ENCODE results near the gene HYAL1.

Gene HYAL1

GRCh38 chr3:50336452-50337174 lies 33.2 kb upstream of the HYAL1 start:
- no peak for DNase-seq (ENCODE audit: insufficient read length, low spot score)
- no peak; the same call in 1 of the 2 replicates for TF ChIP-seq POLR2AphosphoS5 (IDR thresholded peaks at IDR 0.05; ENCODE audit: low read depth, low read length)
- no peak for TF ChIP-seq TAF1 (IDR thresholded peaks at IDR 0.05; ENCODE audit: low read depth, low read length)
- TF ChIP-seq POLR2A (IDR thresholded peaks at IDR 0.05; ENCODE audit: low read depth, low read length), result no peak
- no peak for TF ChIP-seq SPI1 (IDR thresholded peaks at IDR 0.05; ENCODE audit: low read depth, low read length)
- no peak for TF ChIP-seq POU2F2 (IDR thresholded peaks at IDR 0.05; ENCODE audit: low read depth, low read length)
- TF ChIP-seq PAX5 (IDR thresholded peaks at IDR 0.05; ENCODE audit: insufficient read depth, low read length, severe bottlenecking), result no peak
- peak; percentile 31 for FAIRE-seq

DNA sequence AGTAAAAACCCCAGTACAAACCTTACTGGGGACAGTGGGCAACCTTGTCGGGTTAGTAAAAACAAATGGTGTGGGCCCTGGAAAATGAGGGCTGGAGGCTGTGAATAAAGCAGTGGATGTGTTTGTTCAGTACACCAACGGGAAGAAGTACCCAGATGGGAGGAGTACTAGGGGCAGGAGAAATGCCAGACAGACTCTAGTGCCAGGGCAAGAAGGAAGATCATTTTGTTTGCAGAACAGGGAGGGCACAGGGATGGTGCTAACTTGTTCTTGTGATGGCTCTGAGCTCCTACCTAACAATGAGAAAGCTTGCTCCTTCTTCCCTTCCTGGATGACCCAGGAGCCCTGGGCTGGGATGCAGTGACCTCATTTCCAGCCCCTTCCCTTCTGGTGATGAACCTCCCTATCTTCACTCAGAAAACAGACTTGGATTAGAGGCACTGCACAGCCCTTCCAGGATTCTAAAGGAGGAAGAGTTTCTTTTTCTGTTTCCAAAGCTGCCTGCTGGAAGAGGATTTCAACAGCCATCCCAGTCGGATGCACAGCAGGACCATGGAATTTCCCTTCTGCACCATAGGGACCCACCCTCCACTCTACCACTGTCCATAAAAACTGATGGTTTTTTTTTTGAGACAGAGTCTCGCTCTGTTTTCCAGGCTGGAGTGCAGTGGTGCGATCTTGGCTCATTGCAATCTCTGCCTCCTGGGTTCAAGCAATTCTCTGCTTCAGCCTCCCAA lies 31.1 kb upstream of the HYAL1 start:
- DNase-seq (ENCODE audit: insufficient read length, low spot score) (no peak), FAIRE-seq (no peak)
- TF ChIP-seq TAF1 (IDR thresholded peaks at IDR 0.05; ENCODE audit: low read depth, low read length) (no peak), POLR2AphosphoS5 (IDR thresholded peaks at IDR 0.05; ENCODE audit: low read depth, low read length) (no peak), SPI1 (IDR thresholded peaks at IDR 0.05; ENCODE audit: low read depth, low read length) (no peak)

GRCh38 chr3:50333744-50334328 lies 30.5 kb upstream of the HYAL1 start:
- DNase-seq (ENCODE audit: insufficient read length, low spot score) (no peak), FAIRE-seq (no peak)
- TF ChIP-seq TAF1 (IDR thresholded peaks at IDR 0.05; ENCODE audit: low read depth, low read length), result no peak
- no peak for TF ChIP-seq POLR2AphosphoS5 (IDR thresholded peaks at IDR 0.05; ENCODE audit: low read depth, low read length)
- no peak for TF ChIP-seq POLR2A (IDR thresholded peaks at IDR 0.05; ENCODE audit: low read depth, low read length)
- TF ChIP-seq POU2F2 (IDR thresholded peaks at IDR 0.05; ENCODE audit: low read depth, low read length), result no peak
- no peak for TF ChIP-seq PAX5 (IDR thresholded peaks at IDR 0.05; ENCODE audit: insufficient read depth, low read length, severe bottlenecking)
- no peak for TF ChIP-seq SPI1 (IDR thresholded peaks at IDR 0.05; ENCODE audit: low read depth, low read length)

DNA sequence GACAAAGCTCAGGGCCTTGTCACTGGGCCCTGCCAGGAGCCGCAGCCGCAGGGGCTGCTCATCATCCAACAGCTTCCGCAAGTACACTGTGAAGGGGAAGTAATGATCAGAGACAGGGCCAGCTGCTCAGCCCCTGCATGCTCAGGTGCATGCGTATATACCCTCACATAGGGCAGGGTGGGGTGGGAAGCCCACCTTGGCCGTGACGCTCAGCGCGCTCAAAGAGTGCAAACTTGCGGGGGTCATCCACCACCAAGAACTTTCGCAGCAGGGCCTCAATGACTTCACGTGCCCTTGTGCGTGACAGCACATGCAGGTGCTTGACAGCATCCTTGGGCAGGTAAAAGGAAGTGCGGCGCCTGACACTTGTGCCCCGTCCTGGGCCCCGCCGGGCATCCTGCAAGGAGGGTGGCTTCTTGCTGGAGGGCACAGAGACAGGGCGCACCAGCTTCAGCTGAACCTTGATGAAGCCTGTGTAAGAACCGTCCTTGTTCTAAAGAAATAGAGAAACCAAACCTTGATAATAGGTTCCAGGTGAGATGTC lies 28.1 kb upstream of the HYAL1 start:
- FAIRE-seq (no peak), DNase-seq (ENCODE audit: insufficient read length, low spot score) (no peak)
- no peak for TF ChIP-seq POLR2AphosphoS5 (IDR thresholded peaks at IDR 0.05; ENCODE audit: low read depth, low read length)
- no peak for TF ChIP-seq TAF1 (IDR thresholded peaks at IDR 0.05; ENCODE audit: low read depth, low read length)
- no peak for TF ChIP-seq PAX5 (IDR thresholded peaks at IDR 0.05; ENCODE audit: insufficient read depth, low read length, severe bottlenecking)
- TF ChIP-seq SPI1 (IDR thresholded peaks at IDR 0.05; ENCODE audit: low read depth, low read length), result no peak
- no peak for TF ChIP-seq POLR2A (IDR thresholded peaks at IDR 0.05; ENCODE audit: low read depth, low read length)
- no peak for TF ChIP-seq POU2F2 (IDR thresholded peaks at IDR 0.05; ENCODE audit: low read depth, low read length)

- TF ChIP-seq SPI1 (IDR thresholded peaks at IDR 0.05; ENCODE audit: low read depth, low read length), result no peak
- no peak for TF ChIP-seq PAX5 (IDR thresholded peaks at IDR 0.05; ENCODE audit: insufficient read depth, low read length, severe bottlenecking)
- TF ChIP-seq POU2F2 (IDR thresholded peaks at IDR 0.05; ENCODE audit: low read depth, low read length), result no peak
- no peak for TF ChIP-seq TAF1 (IDR thresholded peaks at IDR 0.05; ENCODE audit: low read depth, low read length)
- TF ChIP-seq POLR2A (IDR thresholded peaks at IDR 0.05; ENCODE audit: low read depth, low read length), result no peak
- no peak for TF ChIP-seq POLR2AphosphoS5 (IDR thresholded peaks at IDR 0.05; ENCODE audit: low read depth, low read length)
- no peak for DNase-seq (ENCODE audit: insufficient read length, low spot score)
- no peak for FAIRE-seq
Measured at GRCh38 chr3:50330330-50330729, 27.0 kb upstream of the HYAL1 start.

DNA sequence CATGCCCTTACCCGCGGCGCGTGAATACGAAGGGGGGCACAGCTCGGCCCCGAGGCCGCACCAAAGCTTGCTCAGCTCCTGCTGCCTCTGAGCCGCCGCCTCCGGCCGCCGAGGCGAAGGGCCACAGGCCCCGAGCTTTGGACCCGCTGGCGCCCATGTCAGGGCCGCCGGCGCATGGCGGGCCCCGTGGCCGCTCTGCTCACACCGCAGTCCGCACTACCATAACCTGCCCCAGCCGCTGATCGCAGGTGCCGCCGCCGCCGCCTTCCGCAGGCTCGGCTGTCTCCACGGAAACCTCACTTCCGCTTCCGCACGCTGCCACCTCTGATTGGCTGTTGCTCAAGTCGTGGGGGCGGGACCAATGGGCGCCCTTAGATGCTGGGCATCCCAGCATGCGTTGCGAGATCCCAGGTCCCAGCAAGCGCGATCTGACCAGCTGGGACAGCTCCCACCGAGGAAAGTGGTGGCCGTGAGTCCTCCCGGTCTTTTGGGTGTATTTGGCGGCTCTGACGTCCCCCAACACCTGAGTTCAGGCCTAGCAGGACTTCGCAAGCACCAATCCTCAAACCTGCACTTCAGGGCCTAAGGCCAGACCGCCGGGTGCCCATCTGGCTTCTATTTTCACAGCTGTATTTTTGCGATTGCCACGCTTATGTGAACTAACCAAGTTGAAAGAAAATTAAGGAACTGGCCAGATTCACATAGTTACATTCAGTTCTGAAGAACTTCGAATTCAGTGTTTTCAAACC lies 24.7 kb upstream of the HYAL1 start, which contains the start of gene TUSC2:
Gene TUSC2, minus strand, starts transcription at position 281 of the 749 bp plus-strand sequence. Its CDS starts 124 bp downstream, at position 157.
- peak; percentile 99 for FAIRE-seq
- TF ChIP-seq PAX5 (IDR thresholded peaks at IDR 0.05; ENCODE audit: insufficient read depth, low read length, severe bottlenecking), result no peak
- TF ChIP-seq POLR2AphosphoS5 (IDR thresholded peaks at IDR 0.05; ENCODE audit: low read depth, low read length), result peak; percentile 82
- TF ChIP-seq SPI1 (IDR thresholded peaks at IDR 0.05; ENCODE audit: low read depth, low read length), result peak; percentile 75
- peak; percentile 50 for TF ChIP-seq POU2F2 (IDR thresholded peaks at IDR 0.05; ENCODE audit: low read depth, low read length)
- TF ChIP-seq POLR2A (IDR thresholded peaks at IDR 0.05; ENCODE audit: low read depth, low read length), result peak; percentile 84
- peak; percentile 83 for TF ChIP-seq TAF1 (IDR thresholded peaks at IDR 0.05; ENCODE audit: low read depth, low read length)

GRCh38 chr3:50327129-50327528 lies 23.8 kb upstream of the HYAL1 start:
- TF ChIP-seq POLR2A (IDR thresholded peaks at IDR 0.05; ENCODE audit: low read depth, low read length) (no peak), SPI1 (IDR thresholded peaks at IDR 0.05; ENCODE audit: low read depth, low read length) (no peak), POU2F2 (IDR thresholded peaks at IDR 0.05; ENCODE audit: low read depth, low read length) (no peak)
- FAIRE-seq (no peak), DNase-seq (ENCODE audit: insufficient read length, low spot score) (no peak)

More for the DNA sequence above, 24.7 kb upstream of the HYAL1 start, which contains the start of gene TUSC2:
- peak; percentile 96 for DNase-seq (ENCODE audit: insufficient read length, low spot score)

DNA sequence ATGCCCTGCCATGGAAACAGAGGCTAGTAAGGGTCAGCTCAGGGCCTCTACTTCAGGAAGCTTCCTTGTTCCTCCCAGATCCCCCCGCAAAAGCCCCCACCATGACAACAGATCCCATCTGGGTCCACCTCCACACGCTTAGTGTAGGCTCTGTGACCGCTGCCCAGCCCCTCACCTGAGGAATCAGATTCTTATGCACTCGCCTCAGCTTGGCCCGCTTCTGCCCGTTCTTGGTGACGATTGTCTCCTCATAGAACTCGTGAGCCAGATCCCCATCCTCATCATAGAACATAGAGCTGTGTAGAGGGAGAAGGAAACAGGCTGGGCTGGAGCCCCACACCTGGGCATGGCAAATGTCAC lies 22.8 kb upstream of the HYAL1 start:
- FAIRE-seq, result no peak
- TF ChIP-seq POU2F2 (IDR thresholded peaks at IDR 0.05; ENCODE audit: low read depth, low read length) (no peak), POLR2AphosphoS5 (IDR thresholded peaks at IDR 0.05; ENCODE audit: low read depth, low read length) (no peak), SPI1 (IDR thresholded peaks at IDR 0.05; ENCODE audit: low read depth, low read length) (no peak), POLR2A (IDR thresholded peaks at IDR 0.05; ENCODE audit: low read depth, low read length) (no peak), TAF1 (IDR thresholded peaks at IDR 0.05; ENCODE audit: low read depth, low read length) (no peak), PAX5 (IDR thresholded peaks at IDR 0.05; ENCODE audit: insufficient read depth, low read length, severe bottlenecking) (no peak)

More for the DNA sequence above, 22.8 kb upstream of the HYAL1 start:
- no peak for DNase-seq (ENCODE audit: insufficient read length, low spot score)
